HT1080 (cell line): ENCODE results near the gene TSG101. TPM values are rescaled to one million over a fixed set of nuclear protein-coding genes. Genes with fewer than 3 reads are reported as not detected.

Experiments used
- DNase-seq: peaks from one replicate; pipeline ENCODE4 v3.0.0-alpha.2; 2015; ENCODE audit warnings: low read depth
- polyA plus RNA-seq, 2 experiments: library from polyadenylated mRNA; depleted of rRNA; stranded (reverse); fragments of >200 nt; gene quantifications; 2 replicates each; pipeline ENCODE4 v1.2.3, GENCODE V29; 2015
- total RNA-seq: library from RNA; depleted of rRNA; stranded (reverse); fragments of >200 nt; shearing (Covaris generic); gene quantifications from 2 replicates; pipeline ENCODE4 v1.2.3, GENCODE V29; 2014; rRNA removed

The TSG101 gene, protein sequence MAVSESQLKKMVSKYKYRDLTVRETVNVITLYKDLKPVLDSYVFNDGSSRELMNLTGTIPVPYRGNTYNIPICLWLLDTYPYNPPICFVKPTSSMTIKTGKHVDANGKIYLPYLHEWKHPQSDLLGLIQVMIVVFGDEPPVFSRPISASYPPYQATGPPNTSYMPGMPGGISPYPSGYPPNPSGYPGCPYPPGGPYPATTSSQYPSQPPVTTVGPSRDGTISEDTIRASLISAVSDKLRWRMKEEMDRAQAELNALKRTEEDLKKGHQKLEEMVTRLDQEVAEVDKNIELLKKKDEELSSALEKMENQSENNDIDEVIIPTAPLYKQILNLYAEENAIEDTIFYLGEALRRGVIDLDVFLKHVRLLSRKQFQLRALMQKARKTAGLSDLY
- 114 and 142 TPM in 2 replicates for total RNA-seq
- 135 and 155 TPM in 2 replicates for polyA plus RNA-seq (2015; cell fraction: cytosol; rRNA removed)
- 83.8 and 110 TPM in 2 replicates for polyA plus RNA-seq (2015; cell fraction: nucleus; rRNA removed)

DNA sequence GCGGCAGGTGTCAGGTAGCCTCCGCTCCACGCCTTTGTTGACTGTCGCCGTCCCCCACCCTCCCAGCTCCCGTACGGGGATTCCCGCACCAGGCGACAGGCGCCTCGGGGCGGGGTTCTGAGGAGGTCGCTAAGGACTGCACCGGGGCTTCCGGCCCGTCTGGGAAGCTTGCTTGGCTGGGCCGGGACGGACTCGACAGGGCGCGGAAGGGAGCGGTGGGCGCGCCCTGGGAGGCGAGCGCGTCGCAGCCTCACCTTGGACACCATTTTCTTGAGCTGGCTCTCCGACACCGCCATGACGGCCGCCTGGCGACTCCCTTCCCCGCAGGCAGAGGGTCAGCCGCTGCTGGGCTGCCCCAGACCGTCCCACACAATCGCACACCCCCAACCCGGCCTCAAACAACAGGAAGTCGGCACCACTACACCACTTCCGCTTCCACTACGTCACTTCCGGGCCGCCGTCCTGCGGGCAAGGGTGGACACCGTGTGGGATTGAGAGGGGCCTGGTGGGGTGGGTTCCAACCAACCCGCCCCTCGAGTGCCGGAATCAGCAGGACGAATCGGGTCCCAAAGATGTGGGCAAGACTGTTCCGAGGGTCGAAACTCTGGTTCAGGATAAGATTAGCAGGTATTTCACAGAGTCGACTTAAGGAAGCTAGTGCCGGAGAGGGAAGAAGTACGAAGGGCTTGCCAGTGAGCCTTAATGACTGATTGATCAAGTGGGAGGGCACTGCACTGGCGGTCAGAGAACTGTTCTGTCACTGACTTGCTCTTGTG lies at the start of gene TSG101:
TSG101 (minus strand) TSS at position 422 of the 776 bp plus-strand sequence; CDS start at position 296, 126 bp downstream.
- DNase-seq: peak; percentile 95

DNA sequence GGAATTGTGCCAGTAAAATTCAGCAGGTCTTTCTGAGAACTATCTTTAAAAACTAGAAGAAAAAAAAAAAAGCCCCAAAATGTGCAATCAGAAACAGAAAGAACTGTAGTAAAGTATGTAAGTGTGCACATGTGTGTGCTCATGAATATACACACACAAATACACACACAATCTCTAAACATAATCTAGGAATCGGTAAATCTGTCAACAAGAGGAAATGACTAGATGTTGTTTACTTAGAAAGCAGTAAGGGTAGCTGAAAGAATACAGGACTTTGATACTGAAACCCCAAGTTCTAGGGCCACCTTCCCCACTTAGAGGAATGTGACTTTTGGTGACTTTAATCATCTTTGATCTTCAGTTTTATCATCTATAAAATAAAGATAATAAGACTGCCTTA lies 48.6 kb upstream of the TSG101 start:
- DNase-seq: no peak

DNA sequence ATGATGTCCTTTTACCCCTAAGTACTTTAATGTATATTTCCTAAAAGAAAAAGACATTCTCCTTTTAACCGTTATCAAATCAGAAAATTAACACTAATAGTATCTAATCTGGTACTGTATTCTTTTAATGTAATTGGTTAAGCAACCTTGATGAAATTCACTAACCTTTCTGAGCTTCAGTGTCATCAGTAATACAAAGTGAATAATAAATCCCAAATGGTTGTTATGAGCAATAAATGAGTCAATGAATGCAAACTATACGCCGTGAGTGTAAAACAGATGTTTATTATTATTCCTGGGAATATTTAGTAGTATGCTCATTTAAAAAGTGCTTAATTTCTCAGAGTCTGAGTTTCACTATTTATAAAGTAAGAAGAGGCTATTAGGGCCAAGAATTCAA lies 40.3 kb upstream of the TSG101 start:
- no peak for DNase-seq

DNA sequence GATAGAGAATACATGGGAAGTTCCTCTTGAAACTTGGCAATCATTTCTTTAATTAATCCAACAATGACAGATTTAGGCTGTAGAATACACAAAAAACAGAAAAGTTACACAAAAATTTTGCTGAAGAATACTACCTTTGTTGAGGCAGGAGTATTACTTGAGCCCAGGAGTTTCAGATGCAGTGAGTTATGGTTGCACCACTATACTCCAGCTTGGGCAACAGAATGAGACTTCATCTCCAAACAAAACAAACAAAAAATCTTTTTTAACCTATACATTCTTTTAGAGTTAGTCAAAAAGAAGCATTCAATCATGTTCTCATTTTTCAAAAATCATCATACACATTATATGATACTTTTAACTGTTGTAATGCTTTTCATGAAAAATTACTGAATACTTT lies 39.7 kb upstream of the TSG101 start:
- no peak for DNase-seq

DNA sequence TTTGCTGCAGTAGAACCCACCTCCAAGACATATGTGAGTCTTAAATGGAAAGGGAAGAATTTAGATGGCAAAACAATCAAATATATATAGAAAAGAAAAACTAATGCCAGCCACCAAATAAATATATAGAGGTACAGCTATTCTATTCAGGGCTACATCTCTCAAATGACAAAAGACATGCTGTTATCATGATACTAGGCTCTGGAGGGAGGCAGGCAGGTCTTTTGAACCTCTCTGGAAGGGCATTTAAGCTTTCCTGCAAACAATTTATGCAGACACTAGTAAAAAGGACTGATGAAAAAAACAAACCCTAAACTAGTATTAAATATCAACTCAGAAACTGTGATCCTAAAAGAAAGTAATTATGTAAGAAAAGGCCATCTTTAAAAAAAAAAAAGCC lies 37.4 kb upstream of the TSG101 start:
- no peak for DNase-seq

DNA sequence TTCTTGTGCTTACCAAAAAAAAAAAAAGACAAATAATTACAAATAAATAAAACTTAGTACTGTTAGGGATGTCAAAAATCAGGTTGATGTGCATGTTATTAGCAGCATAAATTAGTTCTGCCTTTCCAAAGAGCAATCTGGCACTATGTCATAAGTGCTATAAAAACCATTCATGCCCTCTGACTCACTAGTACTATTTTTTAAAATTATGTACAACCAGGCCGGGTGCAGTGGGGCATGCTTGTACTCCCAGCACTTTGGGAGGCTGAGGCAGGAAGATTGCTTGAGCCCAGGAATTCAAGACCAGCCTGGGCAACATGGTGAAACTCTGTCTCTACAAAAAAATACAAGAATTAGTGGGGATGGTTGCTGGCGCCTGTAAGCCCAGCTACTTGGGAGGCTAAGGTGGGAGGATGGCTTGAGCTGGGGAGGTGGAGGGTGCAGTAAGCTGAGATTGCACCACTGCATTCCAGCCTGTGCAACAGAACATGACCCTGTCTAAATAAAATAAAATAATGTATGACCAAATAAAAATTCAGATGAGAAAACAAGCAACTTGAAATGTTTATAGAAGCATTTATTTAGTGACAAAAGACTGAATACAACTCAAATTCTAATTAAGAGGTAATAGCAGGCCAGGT lies 36.5 kb upstream of the TSG101 start:
- DNase-seq: no peak

DNA sequence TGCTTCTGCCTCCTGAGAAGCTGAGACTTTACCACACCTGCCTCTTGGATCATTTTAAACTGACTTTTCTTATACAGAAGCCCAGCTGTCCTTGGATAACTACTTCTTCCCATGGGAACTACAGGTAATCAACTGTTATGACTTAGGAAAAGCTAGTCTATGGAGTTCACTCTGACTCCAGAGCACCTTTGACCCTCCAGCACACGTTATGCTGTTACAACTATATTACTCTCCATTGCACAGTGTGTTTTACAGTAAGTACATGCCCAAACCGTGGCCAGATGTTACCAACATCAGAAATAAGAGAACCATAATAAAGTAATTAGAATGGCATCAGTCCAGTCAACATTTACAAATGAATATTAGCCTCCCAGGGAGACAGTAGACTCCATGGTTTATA lies 21.3 kb upstream of the TSG101 start:
- no peak for DNase-seq

DNA sequence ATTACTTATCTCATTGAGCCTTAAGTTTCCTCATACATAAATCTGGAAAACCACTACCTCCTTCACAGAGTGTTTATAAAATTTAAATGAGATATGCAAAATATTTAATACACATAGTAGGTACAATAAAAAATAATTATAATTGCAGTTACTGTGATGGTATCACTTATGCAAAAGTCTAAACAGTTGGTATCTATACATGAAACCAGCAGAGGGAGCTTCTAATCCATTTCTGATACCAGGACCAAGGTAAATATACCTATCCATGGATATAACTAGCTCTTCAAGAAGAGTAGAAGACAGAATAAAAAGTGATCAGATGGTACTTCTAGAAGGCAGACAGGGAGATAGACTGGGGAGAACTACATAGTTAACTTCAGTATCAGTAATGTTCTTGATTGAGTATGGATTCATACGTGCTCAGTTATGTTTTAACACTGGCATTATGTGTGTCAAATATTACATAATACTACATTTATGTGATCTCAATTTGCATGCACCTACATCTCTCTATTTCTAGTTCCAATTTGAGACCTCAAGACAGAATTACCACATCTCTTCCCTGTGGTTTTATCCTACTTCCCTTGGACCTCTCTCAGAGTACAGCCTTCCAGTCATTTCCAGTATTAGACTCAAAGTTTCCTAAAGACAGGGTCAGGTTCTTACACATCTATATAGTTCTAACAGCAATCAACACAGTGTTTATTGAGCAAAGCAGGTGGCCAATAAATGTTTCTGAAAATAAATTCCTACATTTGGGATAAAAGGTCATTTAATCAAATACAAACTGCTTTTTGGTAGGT lies 13.7 kb upstream of the TSG101 start:
- DNase-seq: peak; percentile 8

DNA sequence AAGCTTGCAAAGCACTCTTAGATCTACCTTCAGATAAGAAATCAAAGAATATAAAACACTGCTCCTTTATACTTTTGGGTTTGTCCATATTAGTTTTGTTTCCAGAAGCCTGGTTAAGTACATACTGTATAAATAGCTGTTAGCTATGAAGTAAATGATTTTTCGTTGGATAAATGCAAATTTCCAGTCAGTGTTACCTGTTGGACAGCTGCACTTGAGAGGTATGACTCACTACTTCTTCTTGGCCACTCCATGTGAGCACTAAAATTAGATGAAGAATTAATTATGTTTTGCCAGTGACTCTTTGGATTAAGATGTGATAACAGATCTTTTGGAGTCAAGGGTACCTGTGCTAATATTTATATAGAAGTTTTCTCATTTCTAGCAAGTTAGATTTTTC lies 9.5 kb upstream of the TSG101 start:
- no peak for DNase-seq

DNA sequence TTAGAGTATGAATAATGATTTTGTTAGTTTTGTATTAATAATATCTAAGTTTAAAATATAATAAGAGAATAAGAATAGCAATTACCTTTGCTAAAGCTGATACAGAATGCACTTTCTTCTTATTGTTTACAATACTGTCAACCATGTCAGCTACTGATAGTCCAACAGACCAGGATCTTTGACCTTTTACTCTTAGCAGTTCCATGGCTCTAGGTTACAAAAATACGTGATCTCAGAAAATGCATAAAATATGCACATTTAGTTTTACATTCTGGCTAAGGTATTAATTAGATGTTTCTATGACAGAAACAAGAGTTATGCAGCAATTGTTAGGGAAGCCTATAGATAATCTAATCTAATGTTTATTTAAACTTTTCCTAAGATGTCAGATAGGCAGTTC lies 7.5 kb upstream of the TSG101 start:
- DNase-seq: no peak

DNA sequence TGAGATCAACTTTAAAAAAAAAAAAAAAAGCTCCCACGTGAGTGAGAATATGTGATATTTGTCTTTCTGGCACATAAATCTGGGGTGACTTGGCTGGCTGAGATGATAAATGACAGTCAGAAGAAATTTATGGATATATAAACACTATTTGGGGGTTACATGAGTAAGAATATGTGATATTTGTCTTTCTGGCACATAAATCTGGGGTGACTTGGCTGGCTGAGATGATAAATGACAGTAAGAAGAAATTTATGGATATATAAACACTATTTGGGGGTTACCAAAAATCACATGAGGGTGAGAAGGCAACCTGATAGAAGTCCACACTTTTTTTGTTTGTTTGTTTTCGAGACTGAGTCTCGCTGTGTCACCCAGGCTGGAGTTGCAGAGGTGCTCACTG lies 6.6 kb upstream of the TSG101 start:
- DNase-seq: no peak

DNA sequence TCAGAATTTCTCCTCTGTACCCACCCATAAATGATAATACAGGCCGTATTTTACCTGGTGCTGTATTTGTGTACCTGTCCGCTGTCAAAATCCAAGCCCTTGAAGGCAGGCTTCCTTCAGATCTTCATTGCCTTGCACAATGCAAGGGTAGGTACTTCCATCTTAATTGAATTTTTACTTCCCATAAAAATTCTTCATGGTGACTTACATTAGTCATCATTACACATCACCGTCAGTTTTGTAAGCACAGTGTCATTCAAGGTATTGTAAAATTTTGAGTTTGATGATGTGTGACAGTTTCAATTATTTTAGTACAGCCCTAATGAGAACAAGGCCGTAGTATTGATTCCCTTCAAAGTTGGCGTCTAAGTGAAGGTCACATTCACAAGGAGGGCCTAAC lies 770 bp upstream of the TSG101 start:
- peak; percentile 52 for DNase-seq

DNA sequence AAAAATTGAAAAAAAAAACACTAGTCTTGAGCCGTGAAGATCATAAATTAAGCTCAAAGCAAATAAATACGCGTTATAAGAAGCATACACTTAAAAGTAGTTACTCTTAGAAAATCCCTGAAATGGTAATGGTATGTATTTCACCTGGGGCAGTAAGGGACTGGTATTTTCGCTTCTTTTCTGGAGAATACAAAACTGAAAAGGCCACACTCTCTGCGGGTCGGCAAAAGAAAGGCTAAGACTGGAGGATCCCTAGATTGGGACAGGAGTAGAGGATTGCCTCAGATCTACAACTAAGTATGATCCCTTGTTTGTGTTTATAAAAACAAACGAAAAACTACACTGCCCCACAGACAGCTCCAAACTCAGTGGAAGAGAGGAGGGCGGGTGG lies 617 bp downstream of the TSG101 start:
- no peak for DNase-seq

DNA sequence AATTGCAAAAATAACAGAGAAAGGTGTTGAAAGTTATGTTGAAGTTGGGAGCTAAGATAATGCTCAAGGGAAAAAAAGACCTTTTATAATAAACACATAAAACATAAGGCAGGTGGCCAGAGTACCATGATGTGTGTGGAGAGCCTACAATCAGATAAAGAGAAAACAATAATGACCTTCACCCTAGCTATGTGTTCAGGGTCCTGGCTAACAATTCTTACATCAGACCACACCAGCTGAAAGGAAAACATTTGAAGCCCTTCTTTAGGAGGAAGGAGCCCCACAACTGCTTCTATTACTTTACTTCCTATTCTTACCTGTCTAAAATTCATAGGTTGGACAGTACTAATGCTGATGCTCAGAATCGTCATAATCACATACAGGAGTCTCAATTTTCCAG lies 2.5 kb downstream of the TSG101 start:
- no peak for DNase-seq

DNA sequence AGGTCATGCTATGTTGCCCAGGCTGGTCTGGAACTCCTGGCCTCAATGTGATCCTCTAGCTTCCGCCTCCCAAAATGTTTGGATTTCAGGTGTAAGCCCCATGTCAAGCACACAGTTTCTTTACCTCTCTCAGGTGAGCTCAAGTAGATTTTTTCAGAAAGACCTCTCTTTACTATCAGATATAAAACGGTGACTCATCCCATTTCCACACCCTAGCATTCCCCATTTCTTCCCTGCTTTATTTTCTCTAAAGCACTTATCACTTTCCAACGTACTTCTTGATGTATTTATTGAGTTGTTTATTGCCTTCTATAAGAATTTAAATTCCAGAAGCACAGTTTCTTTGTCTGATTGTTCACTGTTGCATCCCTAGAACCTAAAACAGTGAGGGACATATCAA lies 3.7 kb downstream of the TSG101 start:
- DNase-seq: no peak

DNA sequence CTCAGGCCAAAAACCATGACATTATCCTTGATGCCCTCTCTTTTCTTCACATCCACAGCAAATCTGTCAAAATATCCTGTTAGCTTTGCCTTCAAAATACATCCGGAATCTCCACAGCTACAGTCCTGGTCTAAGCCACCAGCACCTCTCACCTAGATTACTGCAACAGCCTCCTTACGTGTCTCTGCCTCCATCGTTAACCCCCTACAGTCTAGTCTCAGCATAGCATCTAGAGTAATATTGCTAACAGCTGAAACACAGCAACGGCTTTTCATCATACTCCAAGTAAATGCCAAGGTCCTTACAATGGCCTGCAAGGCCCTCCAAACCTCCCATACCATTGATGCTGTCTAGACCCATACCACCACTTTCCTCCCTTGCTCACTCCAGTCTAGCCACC lies 4.4 kb downstream of the TSG101 start:
- DNase-seq: no peak

DNA sequence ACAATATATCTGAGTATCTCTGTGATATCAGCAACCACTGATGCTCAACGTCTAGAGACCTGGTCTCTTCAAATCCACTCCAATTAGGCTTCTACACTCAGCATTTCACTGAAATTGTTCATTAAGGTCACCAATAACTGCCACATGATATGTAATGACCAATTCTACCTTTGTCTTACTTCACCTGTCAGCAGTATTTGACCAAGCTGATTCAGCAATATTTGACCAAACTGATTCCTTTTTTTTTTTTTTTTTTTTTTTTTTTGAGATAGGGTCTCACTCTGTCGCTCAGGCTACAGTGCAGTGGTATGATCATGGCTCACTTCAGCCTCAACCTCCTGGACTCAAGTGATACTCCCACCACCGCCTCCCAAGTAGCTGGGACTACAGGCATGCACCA lies 5.6 kb downstream of the TSG101 start:
- DNase-seq: no peak

DNA sequence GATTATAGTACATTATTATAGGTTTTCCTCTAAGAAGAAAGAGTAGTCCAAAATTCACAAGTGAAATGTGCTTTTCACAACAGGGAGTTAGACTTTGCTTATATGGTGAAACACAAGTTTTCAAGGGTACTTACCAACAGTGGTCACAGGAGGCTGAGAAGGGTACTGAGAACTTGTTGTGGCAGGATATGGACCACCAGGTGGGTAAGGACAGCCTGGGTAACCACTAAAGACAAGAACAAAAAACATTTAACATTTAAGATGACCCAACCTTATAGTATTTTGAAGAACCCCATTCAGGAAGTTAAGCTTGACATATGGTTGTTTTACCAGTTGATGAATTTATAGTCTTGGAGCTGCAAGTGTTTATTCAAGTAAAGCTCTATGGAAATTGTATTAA lies 24.4 kb downstream of the TSG101 start:
- no peak for DNase-seq

DNA sequence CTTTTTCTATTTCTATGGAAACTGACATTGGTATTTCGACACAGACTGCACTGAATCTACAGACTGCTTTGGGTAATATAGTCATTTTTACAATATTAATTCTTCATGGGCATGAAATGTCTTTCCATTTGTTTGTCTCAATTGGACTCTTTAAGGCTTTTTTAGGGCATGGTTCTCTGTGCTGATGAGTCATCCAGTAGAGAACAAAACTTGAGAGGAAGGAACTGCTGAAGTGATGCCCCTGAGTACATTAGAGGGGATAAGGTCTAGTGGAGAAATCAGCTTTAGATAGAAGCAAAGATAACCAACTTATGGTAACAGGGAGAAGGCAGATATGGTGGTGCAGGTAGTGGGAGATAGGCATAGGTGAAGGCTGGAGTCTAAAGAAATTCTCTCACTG lies 25.1 kb downstream of the TSG101 start:
- no peak for DNase-seq

DNA sequence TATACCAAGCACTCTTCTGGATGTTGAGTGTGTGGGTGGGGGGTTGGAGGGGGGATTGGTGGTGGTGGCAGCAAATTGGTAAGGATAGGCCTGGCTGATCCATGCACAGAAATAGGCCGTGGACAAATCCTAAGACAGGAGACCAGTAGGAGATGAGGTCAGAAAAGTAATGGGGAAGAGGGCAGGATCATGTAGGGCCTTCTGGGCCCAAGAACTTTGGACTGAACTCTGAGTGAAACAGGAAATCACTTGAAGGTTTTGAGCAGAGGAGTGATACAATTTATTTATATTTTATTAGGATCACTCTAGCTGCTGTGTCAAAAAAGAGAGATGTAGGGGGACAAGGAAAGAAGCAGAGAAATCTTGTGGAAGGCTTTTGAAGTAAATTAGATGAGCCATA lies 28.7 kb downstream of the TSG101 start:
- DNase-seq: no peak

DNA sequence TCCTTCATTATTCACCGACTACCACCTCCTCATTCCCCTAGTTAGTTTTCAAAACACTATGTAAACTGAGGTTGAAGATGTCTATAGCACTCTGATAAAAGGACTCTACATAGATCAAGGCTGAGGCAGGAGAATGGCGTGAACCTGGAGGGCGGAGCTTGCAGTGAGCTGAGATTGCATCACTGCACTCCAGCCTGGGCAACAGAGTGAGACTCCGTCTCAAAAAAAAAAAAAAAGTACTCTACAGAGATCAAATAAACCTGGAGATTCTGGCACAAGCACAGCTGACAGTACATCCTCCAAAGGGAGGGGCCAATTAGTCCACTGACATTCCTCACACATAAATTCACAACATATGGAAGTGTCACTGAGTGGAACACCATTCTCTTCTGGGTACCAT lies 31.0 kb downstream of the TSG101 start:
- DNase-seq: no peak
